Mesodermal cell (in vitro differentiated cells): ENCODE results near the gene ALG14.
"Not testable (repeated sequence)": the region's sequence is repeated elsewhere in the genome, so short reads cannot be mapped to it uniquely, and the experiment has no call there.

Experiments used
- H3K27ac ChIP-seq: 2 replicates; pipeline ENCODE4 v1.7.0; 2013; ENCODE audit warnings: mild to moderate bottlenecking, low read depth, low read length, moderate library complexity; ENCODE audit not compliant: severe bottlenecking
- H3K36me3 ChIP-seq: 2 replicates; pipeline ENCODE4 v1.7.1; 2013; ENCODE audit warnings: mild to moderate bottlenecking, low read length, moderate library complexity; ENCODE audit not compliant: control insufficient read depth, insufficient read depth
- H3K4me1 ChIP-seq: one replicate; pipeline ENCODE4 v1.7.1; 2013; ENCODE audit warnings: mild to moderate bottlenecking, low read length; ENCODE audit not compliant: insufficient read depth, control insufficient read depth, poor library complexity, severe bottlenecking
- H3K4me3 ChIP-seq: 2 replicates; pipeline ENCODE4 v1.7.0; 2013; ENCODE audit warnings: low read length, control low read depth, mild to moderate bottlenecking; ENCODE audit not compliant: insufficient read depth, poor library complexity, severe bottlenecking; ENCODE audit errors: extremely low read depth
- H3K9me3 ChIP-seq: 2 replicates; pipeline ENCODE4 v1.7.1; 2013; ENCODE audit warnings: mild to moderate bottlenecking, low read length, moderate library complexity; ENCODE audit not compliant: control insufficient read depth
- WGBS, 2 experiments: methylation state at CpG; one replicate each; pipeline ENCODE4 v1.1.5; 2013; ENCODE audit warnings: missing lambda C conversion rate in 2 of 2; ENCODE audit not compliant: insufficient coverage in 2 of 2; 5-methylcytosine and 5-hydroxymethylcytosine counted together

ALG14 gene

GRCh38 chr1:94995536-94995935 lies 77.2 kb downstream of the ALG14 start:
- 91 to 100% methylated on average over 5 to 6 of the region's 6 CpGs for WGBS, 2 experiments
- H3K4me1 ChIP-seq = peaks cover 21% of the 10 kb centered on the region
- H3K27ac ChIP-seq, H3K36me3 ChIP-seq, H3K4me3 ChIP-seq, H3K9me3 ChIP-seq: not testable (repeated sequence)

GRCh38 chr1:94994805-94995204 lies 77.9 kb downstream of the ALG14 start:
- H3K27ac ChIP-seq = peak overlapping the region; percentile 46
- peaks cover 21% of the 10 kb centered on the region for H3K4me1 ChIP-seq
- H3K36me3 ChIP-seq = no peaks in the 10 kb centered on the region
- WGBS, 2 experiments = no CpG with 5 or more reads among the region's 2 CpGs
- no peaks in the 10 kb centered on the region for H3K9me3 ChIP-seq
- no peak overlapping the region for H3K4me3 ChIP-seq

GRCh38 chr1:94993931-94994645 lies 78.7 kb downstream of the ALG14 start:
- Histone ChIP-seq H3K4me1 (peaks cover 21% of the 10 kb centered on the region), H3K36me3 (no peaks in the 10 kb centered on the region), H3K27ac (peak overlapping the region; percentile 46), H3K4me3 (no peak overlapping the region), H3K9me3 (no peaks in the 10 kb centered on the region)
- WGBS, 2 experiments = 76 to 86% methylated on average over 2 to 3 of the region's 4 CpGs

GRCh38 chr1:94992863-94993563 lies 79.7 kb downstream of the ALG14 start:
- peaks cover 21% of the 10 kb centered on the region for H3K4me1 ChIP-seq
- WGBS, 2 experiments = 100% methylated on average over 1 of the region's 2 CpGs; no CpG with 5 or more reads in 1 of the 2 experiments
- H3K4me3 ChIP-seq = no peak overlapping the region

DNA sequence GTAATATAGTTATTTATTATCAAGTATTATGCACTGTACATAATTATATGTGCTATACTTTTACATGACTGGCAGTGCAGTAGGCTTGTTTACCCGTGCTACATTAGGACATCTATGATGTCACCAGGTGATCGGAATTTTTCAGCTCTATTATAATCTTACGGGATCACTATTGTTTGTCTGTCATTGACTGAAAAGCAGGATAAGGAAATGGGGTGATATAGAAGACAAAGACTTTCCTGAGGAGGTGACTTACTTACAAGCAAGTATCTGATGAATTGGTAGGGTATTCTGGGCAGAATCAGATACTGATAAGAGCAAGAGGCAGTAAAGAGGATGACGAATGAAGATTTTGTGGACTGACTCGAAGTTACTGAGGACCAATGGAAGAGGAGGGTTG lies 80.6 kb downstream of the ALG14 start:
- WGBS, 2 experiments = 94 to 95% methylated on average over 4 to 5 of the region's 5 CpGs
- Histone ChIP-seq H3K4me3 (no peak overlapping the region), H3K4me1 (peaks cover 21% of the 10 kb centered on the region), H3K9me3 (no peaks in the 10 kb centered on the region), H3K36me3 (no peaks in the 10 kb centered on the region), H3K27ac (no peak overlapping the region)

More at GRCh38 chr1:94992863-94993563, 79.7 kb downstream of the ALG14 start:
- H3K27ac ChIP-seq = no peak overlapping the region
- H3K9me3 ChIP-seq = no peaks in the 10 kb centered on the region
- no peaks in the 10 kb centered on the region for H3K36me3 ChIP-seq

- H3K27ac ChIP-seq = no peak overlapping the region
- peaks cover 21% of the 10 kb centered on the region for H3K4me1 ChIP-seq
- H3K9me3 ChIP-seq = no peaks in the 10 kb centered on the region
- WGBS, 2 experiments = 93 to 95% methylated on average over 3 to 5 of the region's 6 CpGs
- no peak overlapping the region for H3K4me3 ChIP-seq
- H3K36me3 ChIP-seq = no peaks in the 10 kb centered on the region
Measured at GRCh38 chr1:94989911-94990473, 82.8 kb downstream of the ALG14 start.

DNA sequence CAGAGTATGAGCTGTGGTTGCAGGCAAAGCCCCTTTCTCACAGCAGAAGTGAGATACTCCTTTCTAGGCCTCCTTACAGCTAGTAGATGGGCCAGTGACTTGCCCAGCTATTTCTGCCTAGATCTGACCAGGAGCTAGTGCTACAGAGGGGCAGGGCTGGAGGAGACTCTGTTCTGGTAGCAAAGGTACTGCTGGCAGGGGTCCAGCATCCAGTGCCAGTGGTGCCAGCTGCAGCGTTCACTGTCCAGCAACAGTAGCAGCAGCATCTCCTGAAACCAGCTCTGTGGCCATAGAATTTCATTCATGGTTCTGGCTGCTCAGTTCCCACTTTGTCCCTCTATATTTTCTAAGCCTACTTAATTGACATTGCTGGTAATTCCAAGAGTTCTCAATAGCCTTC lies 83.4 kb downstream of the ALG14 start:
- H3K36me3 ChIP-seq = no peaks in the 10 kb centered on the region
- no peak overlapping the region for H3K4me3 ChIP-seq
- WGBS, 2 experiments = 90 to 100% methylated on average over 1 of the region's 1 CpG

GRCh38 chr1:94988356-94988755 lies 84.4 kb downstream of the ALG14 start:
- Histone ChIP-seq H3K4me1 (peaks cover 10% of the 10 kb centered on the region), H3K36me3 (no peaks in the 10 kb centered on the region), H3K27ac (no peak overlapping the region), H3K4me3 (no peak overlapping the region), H3K9me3 (no peaks in the 10 kb centered on the region)

More for the DNA sequence above, 83.4 kb downstream of the ALG14 start:
- no peaks in the 10 kb centered on the region for H3K9me3 ChIP-seq
- H3K4me1 ChIP-seq = peaks cover 19% of the 10 kb centered on the region
- H3K27ac ChIP-seq = no peak overlapping the region

- H3K36me3 ChIP-seq = no peaks in the 10 kb centered on the region
- H3K4me3 ChIP-seq = no peak overlapping the region
- H3K9me3 ChIP-seq = no peaks in the 10 kb centered on the region
- no peaks in the 10 kb centered on the region for H3K4me1 ChIP-seq
- H3K27ac ChIP-seq = no peak overlapping the region
- WGBS, 2 experiments = 94 to 95% methylated on average over 4 to 5 of the region's 6 CpGs
Measured at GRCh38 chr1:94986783-94987182, 86.0 kb downstream of the ALG14 start.

DNA sequence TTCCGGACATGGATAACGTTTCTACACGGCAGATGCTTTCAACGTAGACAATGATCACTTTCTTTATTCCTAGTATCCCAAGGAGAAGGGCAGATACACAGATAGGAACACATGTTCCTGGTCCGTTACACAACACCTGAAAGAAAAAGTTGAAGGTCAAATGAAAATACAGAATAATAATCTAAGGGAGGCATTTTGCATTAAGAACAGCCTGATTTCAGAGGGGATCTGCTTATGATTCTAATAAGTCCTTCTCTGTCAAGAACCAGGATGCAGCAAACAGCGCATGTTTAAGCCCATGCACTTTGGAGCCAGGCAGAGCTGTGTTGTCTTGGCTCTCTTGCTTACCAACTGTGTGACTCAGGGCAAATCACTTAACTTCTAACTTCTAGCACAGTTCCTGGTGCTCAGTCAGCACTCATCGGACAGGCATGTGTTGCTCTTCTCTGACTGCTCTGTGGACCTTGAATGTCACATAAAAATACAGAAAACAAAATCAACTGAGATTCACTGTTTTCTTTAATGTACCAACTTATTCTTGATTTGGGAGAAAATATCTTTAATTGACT lies 89.5 kb downstream of the ALG14 start:
- Histone ChIP-seq H3K4me3 (no peak overlapping the region), H3K27ac (no peak overlapping the region), H3K36me3 (no peaks in the 10 kb centered on the region), H3K9me3 (no peaks in the 10 kb centered on the region), H3K4me1 (no peaks in the 10 kb centered on the region)
- 90 to 100% methylated on average over 2 to 6 of the region's 7 CpGs for WGBS, 2 experiments
